ENCODE results near the gene AMPD3.

Gene AMPD3

GRCh38 chr11:10515418-10515817, 60.4 kb downstream of the AMPD3 start:
- Histone ChIP-seq H3K27me3 (replicated peaks; ENCODE audit: control insufficient read depth, insufficient read depth, low read length, poor library complexity, severe bottlenecking) (no peaks in the 10 kb centered on the region), H3K4me1 (ENCODE audit: control insufficient read depth, insufficient read depth, low read length, poor library complexity, severe bottlenecking) (no peaks in the 10 kb centered on the region), H3K27ac (ENCODE audit: insufficient read depth, low read length, poor library complexity, severe bottlenecking) (no peak overlapping the region), H3K4me3 (ENCODE audit: insufficient read depth, low read depth, low read length, poor library complexity, severe bottlenecking) (no peak overlapping the region), H3K9me3 (ENCODE audit: control insufficient read depth, low read length) (no peaks in the 10 kb centered on the region), H3K36me3 (ENCODE audit: control insufficient read depth, insufficient read depth, low read length) (peaks cover 11% of the 10 kb centered on the region)
- DNase-seq = no peak

GRCh38 chr11:10518123-10518522, 63.1 kb downstream of the AMPD3 start:
- no peaks in the 10 kb centered on the region for H3K4me1 ChIP-seq (ENCODE audit: control insufficient read depth, insufficient read depth, low read length, poor library complexity, severe bottlenecking)
- no peaks in the 10 kb centered on the region for H3K9me3 ChIP-seq (ENCODE audit: control insufficient read depth, low read length)
- no peak overlapping the region for H3K27ac ChIP-seq (ENCODE audit: insufficient read depth, low read length, poor library complexity, severe bottlenecking)
- H3K36me3 ChIP-seq (ENCODE audit: control insufficient read depth, insufficient read depth, low read length) = peaks cover 23% of the 10 kb centered on the region
- DNase-seq = no peak
- H3K27me3 ChIP-seq (replicated peaks; ENCODE audit: control insufficient read depth, insufficient read depth, low read length, poor library complexity, severe bottlenecking) = no peaks in the 10 kb centered on the region
- H3K4me3 ChIP-seq (ENCODE audit: insufficient read depth, low read depth, low read length, poor library complexity, severe bottlenecking) = no peak overlapping the region

GRCh38 chr11:10518891-10519290, 63.8 kb downstream of the AMPD3 start:
- no peak for DNase-seq
- H3K9me3 ChIP-seq (ENCODE audit: control insufficient read depth, low read length) = no peaks in the 10 kb centered on the region
- H3K27me3 ChIP-seq (replicated peaks; ENCODE audit: control insufficient read depth, insufficient read depth, low read length, poor library complexity, severe bottlenecking) = no peaks in the 10 kb centered on the region
- no peak overlapping the region for H3K4me3 ChIP-seq (ENCODE audit: insufficient read depth, low read depth, low read length, poor library complexity, severe bottlenecking)
- H3K4me1 ChIP-seq (ENCODE audit: control insufficient read depth, insufficient read depth, low read length, poor library complexity, severe bottlenecking) = no peaks in the 10 kb centered on the region
- H3K36me3 ChIP-seq (ENCODE audit: control insufficient read depth, insufficient read depth, low read length) = peaks cover 29% of the 10 kb centered on the region
- no peak overlapping the region for H3K27ac ChIP-seq (ENCODE audit: insufficient read depth, low read length, poor library complexity, severe bottlenecking)

GRCh38 chr11:10519630-10520029, 64.6 kb downstream of the AMPD3 start:
- H3K36me3 ChIP-seq (ENCODE audit: control insufficient read depth, insufficient read depth, low read length) = peaks cover 31% of the 10 kb centered on the region
- DNase-seq = no peak
- H3K4me1 ChIP-seq (ENCODE audit: control insufficient read depth, insufficient read depth, low read length, poor library complexity, severe bottlenecking) = no peaks in the 10 kb centered on the region
- no peaks in the 10 kb centered on the region for H3K9me3 ChIP-seq (ENCODE audit: control insufficient read depth, low read length)
- H3K27me3 ChIP-seq (replicated peaks; ENCODE audit: control insufficient read depth, insufficient read depth, low read length, poor library complexity, severe bottlenecking) = no peaks in the 10 kb centered on the region
- no peak overlapping the region for H3K4me3 ChIP-seq (ENCODE audit: insufficient read depth, low read depth, low read length, poor library complexity, severe bottlenecking)
- no peak overlapping the region for H3K27ac ChIP-seq (ENCODE audit: insufficient read depth, low read length, poor library complexity, severe bottlenecking)

- Histone ChIP-seq H3K4me1 (ENCODE audit: control insufficient read depth, insufficient read depth, low read length, poor library complexity, severe bottlenecking) (no peaks in the 10 kb centered on the region), H3K9me3 (ENCODE audit: control insufficient read depth, low read length) (no peaks in the 10 kb centered on the region), H3K4me3 (ENCODE audit: insufficient read depth, low read depth, low read length, poor library complexity, severe bottlenecking) (no peak overlapping the region), H3K36me3 (ENCODE audit: control insufficient read depth, insufficient read depth, low read length) (peaks cover 33% of the 10 kb centered on the region), H3K27me3 (replicated peaks; ENCODE audit: control insufficient read depth, insufficient read depth, low read length, poor library complexity, severe bottlenecking) (no peaks in the 10 kb centered on the region), H3K27ac (ENCODE audit: insufficient read depth, low read length, poor library complexity, severe bottlenecking) (no peak overlapping the region)
- no peak for DNase-seq
Measured at GRCh38 chr11:10520562-10520961, 65.5 kb downstream of the AMPD3 start.

- Histone ChIP-seq H3K27me3 (replicated peaks; ENCODE audit: control insufficient read depth, insufficient read depth, low read length, poor library complexity, severe bottlenecking) (no peaks in the 10 kb centered on the region), H3K9me3 (ENCODE audit: control insufficient read depth, low read length) (no peaks in the 10 kb centered on the region), H3K4me1 (ENCODE audit: control insufficient read depth, insufficient read depth, low read length, poor library complexity, severe bottlenecking) (no peaks in the 10 kb centered on the region), H3K27ac (ENCODE audit: insufficient read depth, low read length, poor library complexity, severe bottlenecking) (no peak overlapping the region), H3K36me3 (ENCODE audit: control insufficient read depth, insufficient read depth, low read length) (peaks cover 37% of the 10 kb centered on the region), H3K4me3 (ENCODE audit: insufficient read depth, low read depth, low read length, poor library complexity, severe bottlenecking) (no peak overlapping the region)
- no peak for DNase-seq
Measured at GRCh38 chr11:10522276-10522675, 67.2 kb downstream of the AMPD3 start.

- Histone ChIP-seq H3K9me3 (ENCODE audit: control insufficient read depth, low read length) (no peaks in the 10 kb centered on the region), H3K4me1 (ENCODE audit: control insufficient read depth, insufficient read depth, low read length, poor library complexity, severe bottlenecking) (no peaks in the 10 kb centered on the region), H3K36me3 (ENCODE audit: control insufficient read depth, insufficient read depth, low read length) (peaks cover 42% of the 10 kb centered on the region), H3K27ac (ENCODE audit: insufficient read depth, low read length, poor library complexity, severe bottlenecking) (no peak overlapping the region), H3K27me3 (replicated peaks; ENCODE audit: control insufficient read depth, insufficient read depth, low read length, poor library complexity, severe bottlenecking) (no peaks in the 10 kb centered on the region), H3K4me3 (ENCODE audit: insufficient read depth, low read depth, low read length, poor library complexity, severe bottlenecking) (no peak overlapping the region)
- no peak for DNase-seq
Measured at GRCh38 chr11:10522921-10523320, 67.9 kb downstream of the AMPD3 start.

GRCh38 chr11:10524471-10524870, 69.4 kb downstream of the AMPD3 start:
- no peak for DNase-seq
- peaks cover 56% of the 10 kb centered on the region for H3K36me3 ChIP-seq (ENCODE audit: control insufficient read depth, insufficient read depth, low read length)

GRCh38 chr11:10526974-10527918, 72.2 kb downstream of the AMPD3 start:
- no peaks in the 10 kb centered on the region for H3K9me3 ChIP-seq (ENCODE audit: control insufficient read depth, low read length)
- no peak for DNase-seq
- H3K36me3 ChIP-seq (ENCODE audit: control insufficient read depth, insufficient read depth, low read length) = peaks cover 59% of the 10 kb centered on the region
- H3K27me3 ChIP-seq (replicated peaks; ENCODE audit: control insufficient read depth, insufficient read depth, low read length, poor library complexity, severe bottlenecking) = no peaks in the 10 kb centered on the region
- H3K4me1 ChIP-seq (ENCODE audit: control insufficient read depth, insufficient read depth, low read length, poor library complexity, severe bottlenecking) = no peaks in the 10 kb centered on the region
- H3K27ac ChIP-seq (ENCODE audit: insufficient read depth, low read length, poor library complexity, severe bottlenecking) = no peak overlapping the region
- H3K4me3 ChIP-seq (ENCODE audit: insufficient read depth, low read depth, low read length, poor library complexity, severe bottlenecking) = no peak overlapping the region

More at GRCh38 chr11:10524471-10524870, 69.4 kb downstream of the AMPD3 start:
- H3K27ac ChIP-seq (ENCODE audit: insufficient read depth, low read length, poor library complexity, severe bottlenecking) = no peak overlapping the region
- H3K4me3 ChIP-seq (ENCODE audit: insufficient read depth, low read depth, low read length, poor library complexity, severe bottlenecking) = no peak overlapping the region
- H3K9me3 ChIP-seq (ENCODE audit: control insufficient read depth, low read length) = no peaks in the 10 kb centered on the region
- H3K27me3 ChIP-seq (replicated peaks; ENCODE audit: control insufficient read depth, insufficient read depth, low read length, poor library complexity, severe bottlenecking) = no peaks in the 10 kb centered on the region
- H3K4me1 ChIP-seq (ENCODE audit: control insufficient read depth, insufficient read depth, low read length, poor library complexity, severe bottlenecking) = no peaks in the 10 kb centered on the region

- H3K4me3 ChIP-seq (ENCODE audit: insufficient read depth, low read depth, low read length, poor library complexity, severe bottlenecking) = no peak overlapping the region
- H3K27ac ChIP-seq (ENCODE audit: insufficient read depth, low read length, poor library complexity, severe bottlenecking) = no peak overlapping the region
- no peaks in the 10 kb centered on the region for H3K27me3 ChIP-seq (replicated peaks; ENCODE audit: control insufficient read depth, insufficient read depth, low read length, poor library complexity, severe bottlenecking)
- H3K9me3 ChIP-seq (ENCODE audit: control insufficient read depth, low read length) = no peaks in the 10 kb centered on the region
- H3K36me3 ChIP-seq (ENCODE audit: control insufficient read depth, insufficient read depth, low read length) = peaks cover 50% of the 10 kb centered on the region
- H3K4me1 ChIP-seq (ENCODE audit: control insufficient read depth, insufficient read depth, low read length, poor library complexity, severe bottlenecking) = no peaks in the 10 kb centered on the region
- no peak for DNase-seq
Measured at GRCh38 chr11:10528121-10528520, 73.1 kb downstream of the AMPD3 start.

All from effector memory CD4-positive, alpha-beta T cell (primary cell).